ENCODE results near the gene ANKRD33.

GRCh38 chr12:51869931-51870330, 18.0 kb upstream of the ANKRD33 start:
- no peak for TF ChIP-seq POLR2A (IDR thresholded peaks at IDR 0.05; ENCODE audit: control extremely low read depth in 1 of 2, low read depth in 2 of 2, low read length in 2 of 2)
- no peak for TF ChIP-seq EZH2 (IDR thresholded peaks at IDR 0.05; ENCODE audit: low read depth, low read length, severe bottlenecking)
- no peak for TF ChIP-seq CHD1 (IDR thresholded peaks at IDR 0.05; ENCODE audit: low read depth, low read length)
- TF ChIP-seq SP2 (IDR thresholded peaks at IDR 0.05; ENCODE audit: low read length): no peak
- no peak for TF ChIP-seq ATF2 (IDR thresholded peaks at IDR 0.05; ENCODE audit: low read length)
- TF ChIP-seq EGR1 (IDR thresholded peaks at IDR 0.05; ENCODE audit: borderline replicate concordance, low read depth, low read length): no peak
- TF ChIP-seq CTCF (IDR thresholded peaks at IDR 0.05; ENCODE audit: control extremely low read depth in 1 of 3, insufficient read depth in 1 of 3, low read depth in 1 of 3, low read length in 3 of 3): no peak
- TF ChIP-seq RAD21 (IDR thresholded peaks at IDR 0.05 in 1 of 2, conservative IDR thresholded peaks at IDR 0.05 in 1 of 2; ENCODE audit: low read depth in 2 of 2, low read length in 2 of 2): no peak
- no peak for TF ChIP-seq TCF12 (IDR thresholded peaks at IDR 0.05; ENCODE audit: low read depth, low read length)
- no peak for TF ChIP-seq EP300 (IDR thresholded peaks at IDR 0.05; ENCODE audit: borderline replicate concordance in 1 of 2, low read depth in 2 of 2, low read length in 2 of 2)
- TF ChIP-seq MAX (IDR thresholded peaks at IDR 0.05): no peak
- no peak for TF ChIP-seq USF2 (IDR thresholded peaks at IDR 0.05; ENCODE audit: low read length)
- no peak for TF ChIP-seq SRF (IDR thresholded peaks at IDR 0.05; ENCODE audit: low read depth, low read length)

All from H1 (cell line).